GM18508 (cell line): ENCODE data around the gene TECPR1.

Source experiments
- ATAC-seq: cut with Tn5 transposase; IDR thresholded peaks from one replicate; pipeline ENCODE4 v1.9.1; 2021; ENCODE audit warnings: moderate number of reproducible peaks; ENCODE audit not compliant: insufficient read depth, unreplicated experiment

TECPR1 gene

GRCh38 chr7:98170966-98171365, 81.1 kb downstream of the TECPR1 start:
- ATAC-seq, result no peak

GRCh38 chr7:98168904-98169621, 83.0 kb downstream of the TECPR1 start:
- ATAC-seq, result no peak

- peak; percentile 89 for ATAC-seq
Observed at GRCh38 chr7:98168181-98168903, 83.7 kb downstream of the TECPR1 start.

- no peak for ATAC-seq
Observed at GRCh38 chr7:98167653-98168052, 84.4 kb downstream of the TECPR1 start.

GRCh38 chr7:98166668-98166970, 85.4 kb downstream of the TECPR1 start:
- ATAC-seq, result no peak

GRCh38 chr7:98165827-98166667, 86.0 kb downstream of the TECPR1 start:
- no peak for ATAC-seq
